DND-41 (cell line): ENCODE measurements around the gene GSTM2.

ENCODE experiments used
- ATAC-seq: fragments of 200-7000 bp; cut with Tn5 transposase; 3 replicates; pipeline ENCODE4 v1.9.1; 2021; ENCODE audit warnings: low read depth; ENCODE audit not compliant: insufficient read depth
- DNase-seq: peaks from one replicate; pipeline ENCODE4 v3.0.0-alpha.2; 2020
- H2AFZ ChIP-seq: 2 replicates; pipeline ENCODE4 v1.6.0; 2012; ENCODE audit warnings: low read depth, low read length
- H3K27ac ChIP-seq: 2 replicates; pipeline ENCODE4 v1.5.1; 2012; ENCODE audit warnings: low read length, inconsistent platforms
- H3K27me3 ChIP-seq: fragments of 200-600 bp; sonication (generic); 2 replicates; pipeline ENCODE4 v1.6.0; 2012; ENCODE audit warnings: low read length, mild to moderate bottlenecking, inconsistent platforms; ENCODE audit not compliant: insufficient read depth, poor library complexity
- H3K36me3 ChIP-seq: 2 replicates; pipeline ENCODE4 v1.5.1; 2012; ENCODE audit warnings: low read length, inconsistent platforms; ENCODE audit not compliant: insufficient read depth
- H3K4me1 ChIP-seq: 2 replicates; pipeline ENCODE4 v1.5.1; 2012; ENCODE audit warnings: mild to moderate bottlenecking, low read length; ENCODE audit not compliant: insufficient read depth
- H3K4me2 ChIP-seq: 2 replicates; pipeline ENCODE4 v1.6.0; 2012; ENCODE audit warnings: mild to moderate bottlenecking, moderate library complexity, low read length, inconsistent platforms; ENCODE audit not compliant: insufficient read depth
- H3K4me3 ChIP-seq, 2 experiments: fragments of 200-600 bp in 1 of 2; shearing (Covaris generic) in 1 of 2; 2 replicates each; pipeline ENCODE4 v1.5.1; 2012 to 2016; ENCODE audit warnings: inconsistent platforms in 2 of 2, low read length in 2 of 2, mild to moderate bottlenecking in 2 of 2, low read depth in 1 of 2, moderate library complexity in 1 of 2
- H3K79me2 ChIP-seq: 2 replicates; pipeline ENCODE4 v1.6.0; 2012; ENCODE audit warnings: low read length, inconsistent platforms; ENCODE audit not compliant: insufficient read depth
- H3K9ac ChIP-seq: 2 replicates; pipeline ENCODE4 v1.6.0; 2012; ENCODE audit warnings: low read depth, mild to moderate bottlenecking, inconsistent platforms, low read length, moderate library complexity
- H3K9me3 ChIP-seq: 2 replicates; pipeline ENCODE4 v1.5.1; 2012; ENCODE audit warnings: low read length, moderate library complexity, mild to moderate bottlenecking, inconsistent platforms; ENCODE audit not compliant: insufficient read depth, severe bottlenecking
- H4K20me1 ChIP-seq: 2 replicates; pipeline ENCODE4 v1.6.0; 2012; ENCODE audit warnings: low read length; ENCODE audit not compliant: insufficient read depth
- CTCF ChIP-seq: IDR thresholded peaks from 2 replicates; pipeline ENCODE4 v1.5.1; 2012; ENCODE audit warnings: borderline replicate concordance, low read length, moderate library complexity, mild to moderate bottlenecking; ENCODE audit not compliant: poor library complexity, severe bottlenecking; ENCODE audit errors: extremely low read depth
- EZH2 ChIP-seq: IDR thresholded peaks from 3 replicates; pipeline ENCODE4 v1.6.1; 2012; ENCODE audit warnings: borderline replicate concordance, low read depth, mild to moderate bottlenecking, moderate library complexity, low read length, inconsistent platforms; ENCODE audit not compliant: severe bottlenecking

The GSTM2 gene

DNA sequence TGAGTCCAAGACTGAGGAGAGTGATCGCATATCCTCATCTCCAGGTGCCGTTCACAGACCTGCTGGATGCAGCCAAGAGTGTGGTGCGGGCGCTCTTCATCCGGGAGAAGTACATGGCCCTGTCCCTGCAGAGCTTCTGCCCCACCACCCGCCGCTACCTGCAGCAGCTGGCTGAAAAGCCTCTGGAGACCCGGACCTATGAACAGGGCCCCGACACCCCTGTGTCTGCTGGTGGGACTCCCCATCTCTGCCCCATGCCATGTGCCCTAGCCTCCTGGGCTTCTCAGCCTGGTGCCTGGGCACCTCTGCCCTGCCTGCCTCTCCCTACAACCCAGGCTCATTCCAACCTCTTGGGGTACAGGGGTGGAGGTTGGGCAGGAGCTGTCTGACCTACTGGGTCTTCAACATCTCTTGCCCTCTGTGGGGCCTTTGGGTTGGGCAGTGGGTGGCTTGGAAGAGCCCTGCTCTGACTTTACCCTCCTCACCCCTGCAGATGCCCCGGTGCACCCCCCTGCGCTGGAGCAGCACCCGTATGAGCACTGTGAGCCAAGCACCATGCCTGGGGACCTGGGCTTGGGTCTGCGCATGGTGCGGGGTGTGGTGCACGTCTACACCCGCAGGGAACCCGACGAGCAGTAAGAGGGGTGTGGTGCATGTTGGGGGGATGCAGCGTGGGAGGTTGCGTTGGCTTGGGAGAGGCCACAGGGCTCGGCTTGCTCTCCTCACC lies 41.0 kb upstream of the GSTM2 start:
- H3K9me3 ChIP-seq, result no peaks in the 10 kb centered on the region
- no peak for TF ChIP-seq CTCF
- no peak for TF ChIP-seq EZH2
- peaks cover 19% of the 10 kb centered on the region for H3K4me1 ChIP-seq
- no peak for ATAC-seq
- H3K9ac ChIP-seq, result no peak overlapping the region
- H4K20me1 ChIP-seq, result peaks cover 10% of the 10 kb centered on the region; the same call in 1 of the 2 replicates
- DNase-seq, result no peak
- H3K79me2 ChIP-seq, result peaks cover 28% of the 10 kb centered on the region
- no peak overlapping the region for H3K4me3 ChIP-seq
- H3K4me2 ChIP-seq, result no peak overlapping the region
- H3K27me3 ChIP-seq, result no peaks in the 10 kb centered on the region
- H2AFZ ChIP-seq, result no peak overlapping the region
- peaks cover 53% of the 10 kb centered on the region for H3K36me3 ChIP-seq
- no peak overlapping the region for H3K27ac ChIP-seq

- Histone ChIP-seq H3K9me3 (no peaks in the 10 kb centered on the region), H3K79me2 (peaks cover 18% of the 10 kb centered on the region; the same call in 1 of the 2 replicates), H3K4me2 (no peak overlapping the region), H3K4me3 (no peak overlapping the region), H2AFZ (no peak overlapping the region), H3K36me3 (peaks cover 55% of the 10 kb centered on the region), H3K9ac (no peak overlapping the region), H3K4me1 (peaks cover 10% of the 10 kb centered on the region), H3K27ac (no peak overlapping the region), H4K20me1 (peaks cover 6% of the 10 kb centered on the region; the same call in 1 of the 2 replicates), H3K27me3 (no peaks in the 10 kb centered on the region)
- TF ChIP-seq EZH2 (no peak), CTCF (no peak)
- no peak for ATAC-seq
- no peak for DNase-seq
These were observed 40.0 kb upstream of the GSTM2 start for GRCh38 chr1:109627692-109628399.

DNA sequence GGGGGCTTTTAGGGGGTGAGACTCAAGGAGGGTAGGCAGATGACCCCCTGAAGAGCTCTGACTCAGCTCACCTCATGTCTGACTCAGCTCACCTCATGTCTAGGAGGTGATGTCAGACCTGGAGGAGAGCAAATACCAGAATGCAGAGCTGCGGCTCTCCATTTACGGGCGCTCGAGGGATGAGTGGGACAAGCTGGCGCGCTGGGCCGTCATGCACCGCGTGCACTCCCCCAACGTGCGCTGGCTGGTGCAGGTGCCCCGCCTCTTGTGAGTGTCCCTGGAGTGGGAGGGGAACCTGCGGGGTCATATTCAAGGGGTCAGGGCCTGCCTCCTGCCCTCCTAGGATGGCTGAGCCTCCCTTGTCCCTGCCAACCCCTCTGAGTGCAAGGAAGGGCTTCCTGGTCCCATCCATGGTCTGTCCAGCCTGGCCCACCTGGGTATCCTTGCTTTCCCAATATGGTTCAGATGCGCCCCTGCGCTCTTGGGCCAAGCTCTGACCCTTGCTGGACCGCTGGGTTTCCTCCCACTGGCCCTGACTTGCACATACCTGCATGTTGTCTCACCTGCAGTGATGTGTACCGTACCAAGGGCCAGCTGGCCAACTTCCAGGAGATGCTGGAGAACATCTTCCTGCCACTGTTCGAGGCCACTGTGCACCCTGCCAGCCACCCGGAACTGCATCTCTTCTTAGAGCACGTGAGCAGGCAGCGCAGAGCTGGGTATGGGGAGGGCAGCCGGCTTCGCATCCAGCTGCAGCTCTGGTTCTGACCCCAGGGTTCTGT lies 39.1 kb upstream of the GSTM2 start:
- ATAC-seq (no peak), DNase-seq (no peak)
- no peak overlapping the region for H2AFZ ChIP-seq
- H3K27ac ChIP-seq, result no peak overlapping the region
- H3K9me3 ChIP-seq, result no peaks in the 10 kb centered on the region
- peaks cover 4% of the 10 kb centered on the region; the same call in 1 of the 2 replicates for H3K4me1 ChIP-seq
- TF ChIP-seq EZH2, result no peak
- no peak for TF ChIP-seq CTCF
- H3K27me3 ChIP-seq, result no peaks in the 10 kb centered on the region
- no peak overlapping the region for H3K9ac ChIP-seq
- H3K4me3 ChIP-seq, result no peak overlapping the region
- H4K20me1 ChIP-seq, result peaks cover 1% of the 10 kb centered on the region; the same call in 1 of the 2 replicates
- peaks cover 55% of the 10 kb centered on the region for H3K36me3 ChIP-seq
- H3K4me2 ChIP-seq, result no peak overlapping the region
- H3K79me2 ChIP-seq, result peaks cover 9% of the 10 kb centered on the region; the same call in 1 of the 2 replicates
